H9 (cell line): ENCODE results near the gene CADPS. TPM values are rescaled to one million over a fixed set of nuclear protein-coding genes. Genes with fewer than 3 reads are reported as not detected.

Source experiments
- DNase-seq: peaks from one replicate; pipeline ENCODE4 v3.0.0-alpha.2; 2017
- H2AFZ ChIP-seq: one replicate; pipeline ENCODE4 v1.6.1; 2013; ENCODE audit warnings: mild to moderate bottlenecking, low read length, control low read depth, moderate library complexity
- H2AK5ac ChIP-seq: 2 replicates; pipeline ENCODE4 v1.6.1; 2013; ENCODE audit warnings: low read length, control low read depth, mixed read lengths; ENCODE audit not compliant: insufficient read length
- H2BK120ac ChIP-seq: one replicate; pipeline ENCODE4 v1.6.1; 2013; ENCODE audit warnings: low read depth, mild to moderate bottlenecking, low read length, control low read depth, inconsistent platforms; ENCODE audit not compliant: poor library complexity, severe bottlenecking
- H2BK12ac ChIP-seq: 2 replicates; pipeline ENCODE4 v1.6.1; 2013; ENCODE audit warnings: low read length, control low read depth, mixed read lengths, low read depth; ENCODE audit not compliant: insufficient read length
- H2BK15ac ChIP-seq: 2 replicates; pipeline ENCODE4 v1.6.1; 2013; ENCODE audit warnings: low read depth, low read length, control low read depth
- H2BK20ac ChIP-seq: one replicate; pipeline ENCODE4 v1.6.1; 2013; ENCODE audit warnings: low read depth, mild to moderate bottlenecking, low read length, control low read depth, inconsistent platforms; ENCODE audit not compliant: poor library complexity, severe bottlenecking
- H2BK5ac ChIP-seq: 2 replicates; pipeline ENCODE4 v1.6.1; 2013; ENCODE audit warnings: low read length, control low read depth, mixed read lengths; ENCODE audit not compliant: insufficient read length
- H3K14ac ChIP-seq: 2 replicates; pipeline ENCODE4 v1.6.1; 2013; ENCODE audit warnings: low read length, control low read depth; ENCODE audit not compliant: insufficient read depth
- H3K18ac ChIP-seq: 2 replicates; pipeline ENCODE4 v1.6.1; 2013; ENCODE audit warnings: low read depth, mild to moderate bottlenecking, mixed read lengths, low read length, control low read depth; ENCODE audit not compliant: insufficient read length
- H3K23ac ChIP-seq: 2 replicates; pipeline ENCODE4 v1.6.1; 2013; ENCODE audit warnings: low read length, control low read depth, mixed read lengths, low read depth; ENCODE audit not compliant: insufficient read length
- H3K23me2 ChIP-seq: 2 replicates; pipeline ENCODE4 v1.6.1; 2013; ENCODE audit warnings: low read depth, mild to moderate bottlenecking, mixed read lengths, low read length, control low read depth; ENCODE audit not compliant: insufficient read length, poor library complexity, severe bottlenecking
- H3K27ac ChIP-seq: 2 replicates; pipeline ENCODE4 v1.5.1; 2013; ENCODE audit warnings: low read length, control low read depth, mixed read lengths, low read depth; ENCODE audit not compliant: insufficient read length
- H3K27me3 ChIP-seq: 2 replicates; pipeline ENCODE4 v1.6.1; 2013; ENCODE audit warnings: low read length, control low read depth, inconsistent platforms; ENCODE audit not compliant: insufficient read depth
- H3K4ac ChIP-seq: 2 replicates; pipeline ENCODE4 v1.6.1; 2013; ENCODE audit warnings: low read depth, mild to moderate bottlenecking, control low read depth, inconsistent platforms, low read length, moderate library complexity
- H3K4me1 ChIP-seq: 2 replicates; pipeline ENCODE4 v1.6.1; 2013; ENCODE audit warnings: low read length, control low read depth, inconsistent platforms; ENCODE audit not compliant: insufficient read depth
- H3K4me2 ChIP-seq: 2 replicates; pipeline ENCODE4 v1.6.1; 2013; ENCODE audit warnings: low read length, control low read depth, mixed read lengths; ENCODE audit not compliant: insufficient read length, insufficient read depth
- H3K56ac ChIP-seq: 2 replicates; pipeline ENCODE4 v1.6.1; 2013; ENCODE audit warnings: low read depth, mild to moderate bottlenecking, mixed read lengths, low read length, control low read depth; ENCODE audit not compliant: insufficient read length
- H3K79me1 ChIP-seq: 2 replicates; pipeline ENCODE4 v1.6.1; 2013; ENCODE audit warnings: low read depth, mild to moderate bottlenecking, moderate library complexity, low read length, control low read depth, inconsistent platforms; ENCODE audit not compliant: insufficient read depth, poor library complexity, severe bottlenecking
- H3K79me2 ChIP-seq: 2 replicates; pipeline ENCODE4 v1.6.1; 2013; ENCODE audit warnings: low read length, control low read depth, inconsistent platforms; ENCODE audit not compliant: insufficient read depth
- H3K9ac ChIP-seq: 2 replicates; pipeline ENCODE4 v1.6.1; 2013; ENCODE audit warnings: low read length, control low read depth, mixed read lengths; ENCODE audit not compliant: insufficient read length; ENCODE audit errors: extremely low read depth
- H3K9me3 ChIP-seq: one replicate; pipeline ENCODE4 v1.6.1; 2013; ENCODE audit warnings: low read depth, low read length, inconsistent platforms; ENCODE audit not compliant: control insufficient read depth
- H3T11ph ChIP-seq: one replicate; pipeline ENCODE4 v1.6.1; 2013; ENCODE audit warnings: mild to moderate bottlenecking, low read length, control low read depth, inconsistent platforms
- H4K20me1 ChIP-seq: one replicate; pipeline ENCODE4 v1.6.1; 2013; ENCODE audit not compliant: control insufficient read depth, insufficient read length, insufficient read depth
- H4K5ac ChIP-seq: 2 replicates; pipeline ENCODE4 v1.6.1; 2013; ENCODE audit warnings: low read depth, mild to moderate bottlenecking, mixed read lengths, low read length, control low read depth; ENCODE audit not compliant: insufficient read length
- H4K8ac ChIP-seq: replicated peaks from 2 replicates; pipeline ENCODE4 v1.6.1; 2013; ENCODE audit warnings: low read length, control low read depth, mixed read lengths, low read depth; ENCODE audit not compliant: insufficient read length
- H4K91ac ChIP-seq: 2 replicates; pipeline ENCODE4 v1.6.1; 2013; ENCODE audit warnings: low read depth, mild to moderate bottlenecking, moderate library complexity, mixed read lengths, low read length, control low read depth; ENCODE audit not compliant: insufficient read length
- H3K27ac Mint-ChIP-seq, 3 experiments: 2 replicates in 2 of 3; 3 replicates in 1 of 3; pipeline ENCODE4 v1.8.0; 2020 to 2021; ENCODE audit warnings: mixed read lengths in 3 of 3, mild to moderate bottlenecking in 1 of 3, moderate library complexity in 1 of 3
- H3K27me3 Mint-ChIP-seq: 2 replicates; pipeline ENCODE4 v1.8.0; 2021; ENCODE audit warnings: low read depth, mild to moderate bottlenecking, moderate library complexity, mixed read lengths
- H3K36me3 Mint-ChIP-seq, 3 experiments: 2 replicates in 2 of 3; 3 replicates in 1 of 3; pipeline ENCODE4 v1.8.0; 2020 to 2021; ENCODE audit warnings: low read depth in 3 of 3, mixed read lengths in 3 of 3; ENCODE audit not compliant: insufficient read depth in 1 of 3
- H3K4me1 Mint-ChIP-seq, 2 experiments: 2 replicates each; pipeline ENCODE4 v1.8.0; 2020; ENCODE audit warnings: mixed read lengths in 2 of 2
- H3K4me3 Mint-ChIP-seq, 2 experiments: 2 replicates in 1 of 2; 3 replicates in 1 of 2; pipeline ENCODE4 v1.8.0; 2020 to 2021; ENCODE audit warnings: mild to moderate bottlenecking in 2 of 2, mixed read lengths in 2 of 2, moderate library complexity in 1 of 2
- H3K9me3 Mint-ChIP-seq, 2 experiments: 2 replicates in 1 of 2; 3 replicates in 1 of 2; pipeline ENCODE4 v1.8.0; 2020; ENCODE audit warnings: mild to moderate bottlenecking in 2 of 2, mixed read lengths in 2 of 2, moderate library complexity in 1 of 2
- WGBS: extraction: QIAGEN DNeasy Blood & Tissue Kit; methylation state at CpG from one replicate; pipeline ENCODE4 v1.1.7; 2013; ENCODE audit warnings: missing lambda C conversion rate, low lambda C conversion rate, mixed read lengths; ENCODE audit not compliant: insufficient read length; ENCODE audit errors: extremely low coverage; 5-methylcytosine and 5-hydroxymethylcytosine counted together
- total RNA-seq: library from RNA; stranded (reverse); gene quantifications from 2 replicates; pipeline ENCODE4 v1.2.1, GENCODE V29; 2021
- TF ChIP-seq, protein P1 (sequence below): fragments of 200-600 bp; sonication (generic); conservative IDR thresholded peaks from 3 replicates; pipeline ENCODE4 v1.8.0; 2021; ENCODE audit warnings: antibody characterized with exemption, mild to moderate bottlenecking

CADPS gene
- total RNA-seq, 1 experiment from 2014 or later, result 6.6 TPM

DNA sequence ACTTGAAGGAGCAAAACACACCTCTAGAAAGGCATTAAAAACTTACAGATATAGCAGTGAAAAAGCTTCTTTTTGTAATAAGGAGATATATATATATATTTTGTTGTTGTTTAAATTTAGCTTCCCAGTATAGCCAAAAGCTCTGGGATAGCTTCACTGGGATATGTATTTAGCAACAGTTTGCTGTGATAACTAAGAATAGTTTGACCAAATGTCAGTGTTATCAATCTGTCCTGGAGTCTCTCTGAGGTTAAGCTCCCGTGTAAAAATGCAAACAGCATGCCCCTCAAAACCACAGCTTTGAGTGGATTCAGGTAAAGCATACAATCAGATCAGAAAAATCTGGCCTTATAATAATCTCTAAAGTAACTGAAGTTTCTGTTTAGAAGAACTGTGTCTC lies 2.9 kb downstream of the CADPS start:
- H2BK20ac ChIP-seq, result no peak overlapping the region
- H3K9me3 ChIP-seq, result no peaks in the 10 kb centered on the region
- H2BK120ac ChIP-seq, result no peak overlapping the region
- no peaks in the 10 kb centered on the region for H3K79me1 ChIP-seq
- TF ChIP-seq, protein P1, sequence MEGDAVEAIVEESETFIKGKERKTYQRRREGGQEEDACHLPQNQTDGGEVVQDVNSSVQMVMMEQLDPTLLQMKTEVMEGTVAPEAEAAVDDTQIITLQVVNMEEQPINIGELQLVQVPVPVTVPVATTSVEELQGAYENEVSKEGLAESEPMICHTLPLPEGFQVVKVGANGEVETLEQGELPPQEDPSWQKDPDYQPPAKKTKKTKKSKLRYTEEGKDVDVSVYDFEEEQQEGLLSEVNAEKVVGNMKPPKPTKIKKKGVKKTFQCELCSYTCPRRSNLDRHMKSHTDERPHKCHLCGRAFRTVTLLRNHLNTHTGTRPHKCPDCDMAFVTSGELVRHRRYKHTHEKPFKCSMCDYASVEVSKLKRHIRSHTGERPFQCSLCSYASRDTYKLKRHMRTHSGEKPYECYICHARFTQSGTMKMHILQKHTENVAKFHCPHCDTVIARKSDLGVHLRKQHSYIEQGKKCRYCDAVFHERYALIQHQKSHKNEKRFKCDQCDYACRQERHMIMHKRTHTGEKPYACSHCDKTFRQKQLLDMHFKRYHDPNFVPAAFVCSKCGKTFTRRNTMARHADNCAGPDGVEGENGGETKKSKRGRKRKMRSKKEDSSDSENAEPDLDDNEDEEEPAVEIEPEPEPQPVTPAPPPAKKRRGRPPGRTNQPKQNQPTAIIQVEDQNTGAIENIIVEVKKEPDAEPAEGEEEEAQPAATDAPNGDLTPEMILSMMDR, result no peak
- H3K27ac Mint-ChIP-seq, result no peak overlapping the region
- H3K9me3 Mint-ChIP-seq, result peaks cover 0 to 1% of the 10 kb centered on the region in 2 experiments; a peak in 1 of 5 replicates
- no peak overlapping the region for H3K27ac ChIP-seq
- H3K4me3 Mint-ChIP-seq, result no peak overlapping the region
- H2AFZ ChIP-seq, result no peak overlapping the region
- H2AK5ac ChIP-seq, result no peak overlapping the region
- no peak overlapping the region for H4K91ac ChIP-seq
- no peaks in the 10 kb centered on the region for H3K36me3 Mint-ChIP-seq
- no peak overlapping the region for H3K4me2 ChIP-seq
- no peak overlapping the region for H2BK5ac ChIP-seq
- no peak overlapping the region for H2BK12ac ChIP-seq
- H3K4me1 ChIP-seq, result peaks cover 3% of the 10 kb centered on the region
- no peak overlapping the region for H4K5ac ChIP-seq
- no peaks in the 10 kb centered on the region for H3K79me2 ChIP-seq
- H3K9ac ChIP-seq, result no peak overlapping the region
- H3K23me2 ChIP-seq, result peaks cover 12% of the 10 kb centered on the region
- no peaks in the 10 kb centered on the region for H4K20me1 ChIP-seq
- H3K23ac ChIP-seq, result no peak overlapping the region
- WGBS, result no CpG with 5 or more reads among the region's 1 CpG
- H3K4me1 Mint-ChIP-seq, result peaks cover 20 to 21% of the 10 kb centered on the region in 2 experiments
- H3K14ac ChIP-seq, result no peak overlapping the region
- H3K56ac ChIP-seq, result no peak overlapping the region
- no peak overlapping the region for H2BK15ac ChIP-seq
- H3K4ac ChIP-seq, result no peak overlapping the region
- H4K8ac ChIP-seq, result no peak overlapping the region
- H3T11ph ChIP-seq, result no peak overlapping the region
- DNase-seq, result no peak
- no peaks in the 10 kb centered on the region for H3K27me3 ChIP-seq
- H3K18ac ChIP-seq, result no peak overlapping the region
- H3K27me3 Mint-ChIP-seq, result peaks cover 2% of the 10 kb centered on the region
